Mesothelial cell of epicardium (in vitro differentiated cells): ENCODE data around the gene FTSJ3. TPM values are rescaled to one million over a fixed set of nuclear protein-coding genes. Genes with fewer than 3 reads are reported as not detected.
A peak's percentile ranks its signal among the peaks of the same experiment; 100 is the strongest.

Source experiments
- DNase-seq, 2 experiments: peaks; one replicate each; pipeline ENCODE4 v3.0.0; 2021; ENCODE audit warnings: low spot score in 2 of 2; ENCODE audit not compliant: unreplicated experiment in 2 of 2
- H3K27ac Mint-ChIP-seq: 2 replicates; pipeline ENCODE4 v1.8.0; 2021; ENCODE audit warnings: mixed read lengths
- H3K27me3 Mint-ChIP-seq: 2 replicates; pipeline ENCODE4 v1.8.0; 2021; ENCODE audit warnings: low read depth, mixed read lengths
- H3K36me3 Mint-ChIP-seq: 2 replicates; pipeline ENCODE4 v1.8.0; 2021; ENCODE audit warnings: mixed read lengths
- H3K4me1 Mint-ChIP-seq: 2 replicates; pipeline ENCODE4 v1.8.0; 2021; ENCODE audit warnings: mixed read lengths
- H3K4me3 Mint-ChIP-seq: 2 replicates; pipeline ENCODE4 v1.8.0; 2021; ENCODE audit warnings: mild to moderate bottlenecking, moderate library complexity, mixed read lengths
- H3K9me3 Mint-ChIP-seq: 2 replicates; pipeline ENCODE4 v1.8.0; 2021; ENCODE audit warnings: mixed read lengths
- total RNA-seq: library from RNA; stranded (reverse); gene quantifications from 3 replicates; pipeline ENCODE4 v1.2.1, GENCODE V29; 2021
- TF ChIP-seq, protein P1 (sequence below): fragments of 200-600 bp; sonication (generic); IDR thresholded peaks from one replicate; pipeline ENCODE4 v1.5.0; 2021; ENCODE audit warnings: antibody characterized with exemption; ENCODE audit not compliant: unreplicated experiment

FTSJ3 gene
- total RNA-seq, 1 donor from 2014 or later, result 48.1 TPM

DNA sequence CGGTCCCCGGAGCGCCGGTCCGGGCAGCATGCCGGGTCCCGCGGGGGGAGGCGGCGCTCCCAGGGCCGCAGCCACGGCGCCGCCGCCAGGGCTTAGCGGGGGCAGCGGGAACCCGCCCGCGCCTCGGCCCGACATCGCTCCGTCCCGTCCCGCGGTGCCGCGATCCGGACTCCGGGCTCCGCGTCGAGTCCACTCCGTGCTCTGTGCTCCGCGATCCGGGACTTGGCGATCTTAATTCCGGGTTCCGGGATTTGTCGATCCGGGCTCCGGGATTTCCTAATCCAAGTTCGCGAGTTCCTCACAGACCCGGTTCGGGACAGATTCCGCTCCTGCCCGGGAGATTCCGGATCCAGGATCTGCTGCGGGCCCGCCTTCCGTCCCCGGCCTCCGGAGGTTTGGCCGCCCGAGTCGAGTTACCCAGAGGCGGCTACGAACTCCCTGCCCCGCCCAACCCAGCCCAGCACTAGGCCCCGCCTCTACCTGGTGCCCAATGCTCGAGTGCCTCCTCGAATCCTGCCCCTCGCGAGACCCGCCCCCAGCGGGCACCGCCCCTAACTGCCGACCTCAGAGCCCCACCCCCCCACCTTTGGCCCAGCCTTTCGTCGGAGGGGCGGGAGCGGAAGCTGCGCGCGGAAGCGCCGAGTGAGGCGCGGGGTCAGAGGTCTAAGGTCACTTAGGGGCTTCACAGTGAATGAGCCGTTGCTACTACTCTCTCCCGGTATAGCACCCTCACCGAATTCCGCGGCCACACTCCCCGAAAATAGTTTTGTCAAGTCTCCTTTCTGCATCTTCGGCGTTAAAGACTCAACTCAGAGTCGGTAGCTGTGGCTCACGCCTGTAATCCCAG lies 15.3 kb upstream of the FTSJ3 start, which contains the start of gene SMARCD2:
Gene SMARCD2 (minus strand): TSS at position 146 of the 847 bp plus-strand sequence. CDS start 11 bp downstream, at position 135.
- peak within 1 kb of the TSS; percentile 95 for H3K27ac Mint-ChIP-seq
- H3K4me3 Mint-ChIP-seq, result peak within 1 kb of the TSS; percentile 96
- H3K36me3 Mint-ChIP-seq, result no peaks in the 10 kb centered on the region
- DNase-seq, result peak; percentile 87 to 94
- TF ChIP-seq, protein P1, sequence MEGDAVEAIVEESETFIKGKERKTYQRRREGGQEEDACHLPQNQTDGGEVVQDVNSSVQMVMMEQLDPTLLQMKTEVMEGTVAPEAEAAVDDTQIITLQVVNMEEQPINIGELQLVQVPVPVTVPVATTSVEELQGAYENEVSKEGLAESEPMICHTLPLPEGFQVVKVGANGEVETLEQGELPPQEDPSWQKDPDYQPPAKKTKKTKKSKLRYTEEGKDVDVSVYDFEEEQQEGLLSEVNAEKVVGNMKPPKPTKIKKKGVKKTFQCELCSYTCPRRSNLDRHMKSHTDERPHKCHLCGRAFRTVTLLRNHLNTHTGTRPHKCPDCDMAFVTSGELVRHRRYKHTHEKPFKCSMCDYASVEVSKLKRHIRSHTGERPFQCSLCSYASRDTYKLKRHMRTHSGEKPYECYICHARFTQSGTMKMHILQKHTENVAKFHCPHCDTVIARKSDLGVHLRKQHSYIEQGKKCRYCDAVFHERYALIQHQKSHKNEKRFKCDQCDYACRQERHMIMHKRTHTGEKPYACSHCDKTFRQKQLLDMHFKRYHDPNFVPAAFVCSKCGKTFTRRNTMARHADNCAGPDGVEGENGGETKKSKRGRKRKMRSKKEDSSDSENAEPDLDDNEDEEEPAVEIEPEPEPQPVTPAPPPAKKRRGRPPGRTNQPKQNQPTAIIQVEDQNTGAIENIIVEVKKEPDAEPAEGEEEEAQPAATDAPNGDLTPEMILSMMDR, result no peak
- peaks cover 37% of the 10 kb centered on the region for H3K4me1 Mint-ChIP-seq
- H3K27me3 Mint-ChIP-seq, result peaks cover 2% of the 10 kb centered on the region
- peaks cover under 1% of the 10 kb centered on the region for H3K9me3 Mint-ChIP-seq

DNA sequence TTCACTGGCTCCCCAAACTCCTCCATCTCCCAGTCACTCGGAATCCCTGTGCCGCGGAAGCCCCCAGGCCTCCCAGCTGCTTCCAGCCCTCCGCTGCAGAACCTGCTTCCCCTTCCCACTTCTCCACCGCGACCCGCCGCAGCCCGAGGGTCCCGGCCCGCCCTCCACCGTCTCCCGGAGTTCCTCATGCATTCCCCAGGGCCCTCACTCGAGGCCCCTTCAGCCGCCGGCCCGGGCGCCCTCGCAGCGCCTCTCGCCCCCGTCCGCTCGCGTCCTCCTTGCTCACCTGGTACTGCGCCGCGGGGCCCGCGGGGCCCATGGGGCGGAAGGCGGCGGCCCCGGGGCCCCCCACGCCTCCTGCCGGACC lies 14.7 kb upstream of the FTSJ3 start:
- peak in 1 of 2 experiments; percentile 68 for DNase-seq
- H3K4me1 Mint-ChIP-seq, result peaks cover 37% of the 10 kb centered on the region
- H3K27me3 Mint-ChIP-seq, result peaks cover 2% of the 10 kb centered on the region
- H3K9me3 Mint-ChIP-seq, result no peaks in the 10 kb centered on the region
- H3K27ac Mint-ChIP-seq, result peak overlapping the region; percentile 95
- peak overlapping the region; percentile 96 for H3K4me3 Mint-ChIP-seq
- TF ChIP-seq, protein P1, result no peak
- no peaks in the 10 kb centered on the region for H3K36me3 Mint-ChIP-seq

DNA sequence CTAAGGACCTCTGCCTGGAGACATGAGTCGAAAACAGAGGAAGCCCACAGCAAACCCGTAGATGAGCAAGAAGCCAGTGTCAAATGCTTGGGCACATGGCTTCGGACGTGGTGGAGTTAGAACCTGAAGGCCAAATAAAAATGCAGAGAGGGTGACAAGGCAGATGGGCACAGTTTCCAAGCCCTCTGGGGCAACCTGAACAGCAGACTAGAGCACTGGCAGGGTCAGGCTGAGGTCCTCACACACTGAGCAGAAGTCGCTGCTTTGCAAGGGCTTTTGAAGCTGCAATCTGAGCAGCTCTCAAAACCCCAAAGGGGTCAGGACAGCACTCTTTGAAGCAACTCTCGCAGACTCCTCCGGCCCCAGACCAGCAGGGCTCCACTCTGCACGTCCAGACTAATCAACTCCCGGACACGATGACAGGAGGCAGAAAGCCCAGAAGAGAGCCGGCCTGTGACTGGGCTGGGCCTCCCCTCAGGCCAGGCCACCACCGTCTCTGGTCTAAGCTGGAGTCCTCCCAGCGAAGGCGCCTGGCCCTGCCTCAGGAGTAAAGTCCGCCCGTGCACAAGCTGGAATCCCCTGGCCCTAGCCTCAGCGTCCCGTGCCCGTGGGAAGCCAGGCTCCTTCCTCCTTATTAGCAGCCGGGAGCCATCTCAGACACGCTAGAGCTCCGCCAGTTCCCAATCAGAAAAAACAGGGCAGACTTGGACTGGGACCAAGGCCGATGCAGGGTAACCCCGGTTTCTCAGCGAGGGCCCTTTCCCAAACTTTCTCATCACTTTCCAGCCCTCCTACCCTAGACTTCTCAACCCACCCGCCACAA lies 14.1 kb upstream of the FTSJ3 start:
- H3K27ac Mint-ChIP-seq, result peak overlapping the region; percentile 95
- H3K36me3 Mint-ChIP-seq, result no peaks in the 10 kb centered on the region
- TF ChIP-seq, protein P1, result no peak
- peak overlapping the region; percentile 96 for H3K4me3 Mint-ChIP-seq
- no peaks in the 10 kb centered on the region for H3K9me3 Mint-ChIP-seq
- H3K4me1 Mint-ChIP-seq, result peaks cover 37% of the 10 kb centered on the region
- peaks cover 2% of the 10 kb centered on the region for H3K27me3 Mint-ChIP-seq
- DNase-seq, result peak in 1 of 2 experiments; percentile 55

DNA sequence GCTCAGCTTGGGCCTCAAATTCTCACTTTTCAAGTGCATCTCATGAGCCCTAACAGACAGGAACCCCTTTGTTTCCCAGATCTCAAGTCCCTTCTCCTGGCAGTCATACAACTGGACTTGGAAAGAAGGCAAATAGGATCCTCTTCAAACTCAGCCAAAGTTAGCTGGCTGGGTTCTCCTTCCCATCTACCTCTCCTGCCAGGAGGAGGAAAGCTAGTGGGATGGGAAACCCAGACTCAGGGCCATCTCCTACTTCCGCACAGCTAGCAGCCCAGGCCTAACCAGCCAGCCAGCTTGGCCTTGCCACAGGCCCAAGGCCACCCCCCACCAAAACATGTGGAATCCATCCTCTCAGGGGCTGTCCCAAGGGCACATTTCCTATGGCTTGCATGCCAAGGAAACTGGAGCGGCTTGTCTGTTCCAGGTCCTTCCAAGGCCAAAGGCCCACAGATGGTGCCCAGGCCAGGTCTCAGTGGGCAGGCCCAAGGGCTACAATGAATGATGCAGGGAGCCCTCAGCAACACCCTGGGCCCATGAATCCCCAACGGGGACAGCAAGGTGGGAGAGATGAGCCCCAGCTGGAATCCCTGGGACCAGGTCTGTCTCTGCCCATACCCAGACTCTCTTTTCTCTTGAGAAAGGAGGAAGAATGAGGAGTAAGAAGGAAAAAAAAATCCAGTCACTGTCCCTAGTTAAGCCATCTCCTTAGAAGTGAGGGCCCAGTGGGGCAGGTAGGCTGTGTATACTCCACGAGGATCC lies 13.3 kb upstream of the FTSJ3 start:
- Mint-ChIP-seq H3K36me3 (no peaks in the 10 kb centered on the region), H3K27me3 (peaks cover 2% of the 10 kb centered on the region), H3K4me3 (peak overlapping the region; percentile 96), H3K4me1 (peaks cover 37% of the 10 kb centered on the region), H3K9me3 (no peaks in the 10 kb centered on the region), H3K27ac (peak overlapping the region; percentile 95)
- TF ChIP-seq, protein P1, result no peak
- no peak for DNase-seq

DNA sequence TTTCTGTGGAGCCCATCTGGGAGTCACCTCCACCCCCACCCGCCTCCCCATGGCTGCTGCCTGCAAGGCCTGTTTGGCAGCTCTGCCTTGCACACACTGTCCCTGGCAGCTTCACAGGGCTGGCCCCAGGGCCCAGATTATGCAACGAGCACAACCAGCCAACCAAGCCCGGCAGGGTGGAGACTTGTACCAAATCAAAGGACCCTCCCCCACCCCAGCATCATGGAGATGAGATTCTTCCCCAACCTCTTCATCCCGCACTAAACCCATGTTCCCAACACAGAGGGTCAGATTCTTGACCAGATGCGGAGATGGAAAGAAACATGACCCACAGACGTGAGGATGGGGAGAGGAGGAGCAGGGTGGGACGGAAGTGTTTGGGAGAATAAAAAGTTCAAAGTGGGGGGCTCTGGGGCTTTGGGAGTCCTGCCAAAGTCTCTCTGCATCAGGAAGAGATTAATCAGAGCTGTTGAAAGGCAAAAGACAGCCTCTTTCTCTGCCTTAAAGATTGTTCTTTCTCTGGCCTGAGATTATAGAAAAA lies 11.2 kb upstream of the FTSJ3 start:
- H3K27me3 Mint-ChIP-seq, result no peaks in the 10 kb centered on the region
- TF ChIP-seq, protein P1, result no peak
- H3K9me3 Mint-ChIP-seq, result no peaks in the 10 kb centered on the region
- DNase-seq, result no peak
- peaks cover 4% of the 10 kb centered on the region for H3K36me3 Mint-ChIP-seq
- H3K4me3 Mint-ChIP-seq, result peak overlapping the region; percentile 37
- H3K4me1 Mint-ChIP-seq, result peaks cover 34% of the 10 kb centered on the region
- peak overlapping the region; percentile 90 for H3K27ac Mint-ChIP-seq
